ENCODE results near the gene MAN2A2.

GRCh38 chr15:90914305-90915080, 11.4 kb downstream of the MAN2A2 start:
- TF ChIP-seq CTCF (IDR thresholded peaks at IDR 0.05; ENCODE audit: low read depth, low read length, poor library complexity, severe bottlenecking) (no peak), EZH2phosphoT487 (IDR thresholded peaks at IDR 0.05; ENCODE audit: borderline replicate concordance, low read length) (no peak)

Data from DOHH2 (cell line).